K562 (cell line): ENCODE data around the gene SIGMAR1. TPM values are rescaled to one million over a fixed set of nuclear protein-coding genes. Genes with fewer than 3 reads are reported as not detected.

Source experiments
- ATAC-seq: fragments of 200-7000 bp; cut with Tn5 transposase; 3 replicates; pipeline ENCODE4 v1.9.1; 2020; ENCODE audit warnings: moderate library complexity
- BruUV-seq: library from RNA; stranded (reverse); fragments of 400-500 nt; replicated peaks from 2 replicates; lab custom pipeline; 2021; lab: Mats Ljungman, UMichigan
- CTCF ChIA-PET: fragments of 300-600 bp; formaldehyde crosslinking; extraction: SDS; loops from one replicate; lab custom pipeline; 2021; ENCODE audit warnings: low intra/inter-chr PET ratio; lab: Yijun Ruan, JAX
- POLR2A ChIA-PET: fragments of 300-600, 350-650 bp; sonication (Branson Sonifier 250); formaldehyde crosslinking; extraction: SDS; loops from one replicate; lab custom pipeline; 2021; ENCODE audit warnings: antibody characterized with exemption, inconsistent platforms; lab: Yijun Ruan, JAX
- DNase-seq, 4 experiments: peaks; one replicate each; pipeline versions ENCODE4 v3.0.0 to v3.0.0-alpha.2; 2011 to 2018; ENCODE audit warnings: low spot score in 3 of 4, mixed read lengths in 3 of 4; ENCODE audit errors: extremely low read depth in 1 of 4
- FAIRE-seq: peaks from 2 replicates; lab custom pipeline; 2011; peaks lifted over from hg19 to GRCh38; lab: Jason Lieb, UNC
- H2AFZ ChIP-seq: 2 replicates; pipeline ENCODE4 v1.6.0; 2011; ENCODE audit warnings: low read depth, low read length, control low read depth, inconsistent platforms
- H3K27ac ChIP-seq: fragments of 200-600 bp; 3 replicates; pipeline ENCODE4 v1.8.0; 2011; ENCODE audit warnings: low read depth, mild to moderate bottlenecking, control low read depth, inconsistent platforms, low read length, moderate library complexity, mixed read lengths; ENCODE audit errors: extremely low read depth
- H3K27me3 ChIP-seq, 2 experiments: fragments of 300-600 bp in 1 of 2; 2 replicates in 1 of 2; 3 replicates in 1 of 2; pipeline versions ENCODE4 v1.6.0 to v1.8.0; 2011; ENCODE audit warnings: inconsistent platforms in 2 of 2, low read length in 2 of 2, mild to moderate bottlenecking in 1 of 2, mixed read lengths in 1 of 2, moderate library complexity in 1 of 2; ENCODE audit not compliant: control insufficient read depth in 2 of 2, insufficient read depth in 2 of 2
- H3K36me3 ChIP-seq: fragments of 300-600 bp; 3 replicates; pipeline ENCODE4 v1.8.0; 2011; ENCODE audit warnings: mild to moderate bottlenecking, low read length, inconsistent platforms; ENCODE audit not compliant: control insufficient read depth, insufficient read depth
- H3K4me1 ChIP-seq, 2 experiments: fragments of 200-600 bp in 1 of 2; replicated peaks in 1 of 2; 2 replicates in 1 of 2; 3 replicates in 1 of 2; pipeline versions ENCODE4 v1.5.1 to v1.8.0; 2011; ENCODE audit warnings: inconsistent platforms in 2 of 2, low read length in 2 of 2, mild to moderate bottlenecking in 1 of 2, mixed read lengths in 1 of 2, moderate library complexity in 1 of 2; ENCODE audit not compliant: control insufficient read depth in 2 of 2, insufficient read depth in 2 of 2
- H3K4me2 ChIP-seq: 2 replicates; pipeline ENCODE4 v1.6.1; 2011; ENCODE audit warnings: low read length, control low read depth, inconsistent platforms, mixed read lengths; ENCODE audit not compliant: insufficient read depth
- H3K4me3 ChIP-seq: fragments of 200-600 bp; sonication (generic), shearing (Covaris generic); 2 replicates; pipeline ENCODE4 v1.5.1; 2016; ENCODE audit warnings: control low read depth, inconsistent platforms
- H3K79me2 ChIP-seq: fragments of 200-600 bp; 3 replicates; pipeline ENCODE4 v1.8.0; 2011; ENCODE audit warnings: low read length, inconsistent platforms; ENCODE audit not compliant: control insufficient read depth, insufficient read depth
- H3K9ac ChIP-seq, 2 experiments: 2 replicates each; pipeline versions ENCODE4 v1.6.0 to v1.6.1; 2011; ENCODE audit warnings: low read depth in 2 of 2, low read length in 2 of 2, control low read depth in 1 of 2, inconsistent platforms in 1 of 2, mild to moderate bottlenecking in 1 of 2, mixed read lengths in 1 of 2; ENCODE audit not compliant: insufficient read depth in 1 of 2
- H3K9me1 ChIP-seq: one replicate; pipeline ENCODE4 v1.6.0; 2011; ENCODE audit warnings: inconsistent platforms, mild to moderate bottlenecking, low read length, moderate library complexity; ENCODE audit not compliant: control insufficient read depth, insufficient read depth
- H3K9me3 ChIP-seq: replicated peaks from 2 replicates; pipeline ENCODE4 v1.5.1; 2011; ENCODE audit warnings: low read depth, low read length, inconsistent platforms; ENCODE audit not compliant: control insufficient read depth, insufficient read depth
- H4K20me1 ChIP-seq: replicated peaks from 2 replicates; pipeline ENCODE4 v1.6.1; 2011; ENCODE audit warnings: low read length, inconsistent platforms, mixed read lengths; ENCODE audit not compliant: control insufficient read depth, insufficient read depth
- BCOR ChIP-seq: fragments of 450-650 bp; IDR thresholded peaks from 2 replicates; pipeline ENCODE4 v1.6.1; 2016
- MYC ChIP-seq, 2 experiments: fragments of 250-450 bp in 1 of 2; sonication (Bioruptor Pico) in 1 of 2; IDR thresholded peaks; 2 replicates each; pipeline versions ENCODE4 v1.5.1 to v1.6.1; 2012 to 2021; ENCODE audit warnings: low read depth in 2 of 2, borderline replicate concordance in 1 of 2, improper control_type of control experiment in 1 of 2, low read length in 1 of 2, mild to moderate bottlenecking in 1 of 2, moderate library complexity in 1 of 2
- RAD21 ChIP-seq, 2 experiments: fragments of 250-450 bp in 1 of 2; fragments of 450-650 bp in 1 of 2; sonication (Bioruptor Pico) in 1 of 2; formaldehyde crosslinking in 1 of 2; IDR thresholded peaks in 1 of 2; conservative IDR thresholded peaks in 1 of 2; 2 replicates each; pipeline versions ENCODE4 v1.4.0 to v1.8.0; 2020 to 2022; ENCODE audit warnings: mild to moderate bottlenecking in 2 of 2, moderate library complexity in 1 of 2
- ZNF121 ChIP-seq: sonication (generic); formaldehyde crosslinking; conservative IDR thresholded peaks from 2 replicates; pipeline ENCODE4 v1.8.0; 2022; ENCODE audit warnings: missing genetic modification reagents
- WGBS: fragments of 100-300 bp; shearing (Covaris generic); methylation state at CpG from one replicate; pipeline ENCODE4 v1.1.6; 2016; ENCODE audit warnings: low coverage, mixed read lengths; ENCODE audit not compliant: insufficient coverage; ENCODE audit errors: missing lambda C conversion rate; 5-methylcytosine and 5-hydroxymethylcytosine counted together
- in situ Hi-C: fragments of 300-500 bp; cut with MboI; formaldehyde crosslinking; loops from 4 replicates; pipeline ENCODE4 v1.15.0; 2018; ENCODE audit warnings: inconsistent platforms, mixed read lengths
- intact Hi-C: fragments of 100-400 bp; cut with micrococcal nuclease; formaldehyde crosslinking; loops from 2 replicates; pipeline ENCODE4 v1.14.2; 2022
- polyA plus RNA-seq, 8 experiments: library from polyadenylated mRNA; depleted of rRNA in 4 of 8; stranded (reverse) in 5 of 8; unstranded in 3 of 8; fragments of >200 nt; fragmentation: Nextera tagmentation in 2 of 8; fragmentation: Illumina TruSeq in 1 of 8; extraction: Ambion mirVana in 2 of 8; extraction: Trizol in 1 of 8; gene quantifications; 2 replicates each; pipeline versions ENCODE4 v1.2.1 to v1.2.3, GENCODE V29; 2011 to 2014; ENCODE audit warnings: inconsistent platforms in 1 of 8, missing spikeins in 1 of 8
- total RNA-seq, 7 experiments: library from RNA; depleted of rRNA in 6 of 7; stranded (reverse); fragments of >200 nt in 6 of 7; fragmentation: Illumina TruSeq in 2 of 7; extraction: Trizol in 2 of 7; gene quantifications; 2 replicates each; pipeline versions ENCODE4 v1.2.1 to v1.2.3, GENCODE V29; 2011 to 2021; ENCODE audit warnings: low replicate concordance in 1 of 7
- TF ChIP-seq, protein P1 (sequence below): fragments of 450-650 bp; conservative IDR thresholded peaks from 2 replicates; pipeline ENCODE4 v1.6.1; 2016; ENCODE audit warnings: missing genetic modification characterization, low read depth, mild to moderate bottlenecking, control low read depth, missing compliant biosample characterization
- TF ChIP-seq, protein P2 (sequence below): fragments of 200-800 bp; sonication (Bioruptor generic); IDR thresholded peaks from 2 replicates; pipeline ENCODE4 v1.6.1; 2017; ENCODE audit warnings: missing genetic modification characterization, missing compliant biosample characterization
- TF ChIP-seq, protein P3 (sequence below), 2 experiments: fragments of 450-650 bp; formaldehyde crosslinking in 1 of 2; IDR thresholded peaks; 2 replicates each; pipeline versions ENCODE4 v1.4.0 to v1.6.1; 2014 to 2020; ENCODE audit warnings: mild to moderate bottlenecking in 2 of 2, borderline replicate concordance in 1 of 2, low read depth in 1 of 2

The SIGMAR1 gene
- total and polyA plus RNA-seq, 9 of the 15 experiments (the other 6 are each of a cell fraction or from before 2014, with no cell fraction given) = 6.9 to 80.0 (median 35.2) TPM

DNA sequence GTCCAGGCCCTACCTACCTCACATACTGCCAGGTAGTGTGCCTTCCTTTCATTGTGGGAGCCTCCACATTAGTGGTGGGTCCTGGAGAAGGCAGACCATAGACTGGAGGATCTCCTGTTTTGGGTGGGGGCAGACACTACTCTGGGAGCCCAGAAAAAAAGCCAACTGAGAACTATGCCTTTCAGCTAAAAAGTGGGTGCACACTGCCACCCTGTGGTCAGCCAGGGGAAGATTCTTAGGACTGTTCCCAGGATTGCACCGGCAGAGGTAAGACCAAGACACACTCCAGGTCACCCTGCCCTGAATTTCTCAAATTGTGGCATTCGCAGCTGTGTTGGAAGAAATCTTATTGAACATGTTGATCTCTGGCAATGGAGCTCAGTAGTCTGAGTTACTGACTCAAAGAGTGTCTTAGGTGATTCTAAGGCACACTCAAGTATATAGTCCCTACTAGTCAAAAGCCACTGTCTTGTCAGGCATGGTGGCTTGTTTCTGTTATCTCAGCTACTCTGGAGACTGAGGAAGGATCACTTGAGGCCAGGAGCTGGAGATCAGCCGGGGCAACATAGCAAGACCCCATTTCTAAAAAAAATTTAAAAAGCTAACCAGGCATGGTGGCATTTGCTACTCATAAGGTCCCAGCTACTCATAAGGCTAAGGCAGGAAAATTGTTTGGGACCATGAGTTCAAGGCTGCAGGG, 3.6 kb downstream of the SIGMAR1 start:
- H3K4me2 ChIP-seq = no peak overlapping the region
- TF ChIP-seq, protein P1, sequence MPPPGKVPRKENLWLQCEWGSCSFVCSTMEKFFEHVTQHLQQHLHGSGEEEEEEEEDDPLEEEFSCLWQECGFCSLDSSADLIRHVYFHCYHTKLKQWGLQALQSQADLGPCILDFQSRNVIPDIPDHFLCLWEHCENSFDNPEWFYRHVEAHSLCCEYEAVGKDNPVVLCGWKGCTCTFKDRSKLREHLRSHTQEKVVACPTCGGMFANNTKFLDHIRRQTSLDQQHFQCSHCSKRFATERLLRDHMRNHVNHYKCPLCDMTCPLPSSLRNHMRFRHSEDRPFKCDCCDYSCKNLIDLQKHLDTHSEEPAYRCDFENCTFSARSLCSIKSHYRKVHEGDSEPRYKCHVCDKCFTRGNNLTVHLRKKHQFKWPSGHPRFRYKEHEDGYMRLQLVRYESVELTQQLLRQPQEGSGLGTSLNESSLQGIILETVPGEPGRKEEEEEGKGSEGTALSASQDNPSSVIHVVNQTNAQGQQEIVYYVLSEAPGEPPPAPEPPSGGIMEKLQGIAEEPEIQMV (tag) = no peak
- TF ChIP-seq, protein P2, sequence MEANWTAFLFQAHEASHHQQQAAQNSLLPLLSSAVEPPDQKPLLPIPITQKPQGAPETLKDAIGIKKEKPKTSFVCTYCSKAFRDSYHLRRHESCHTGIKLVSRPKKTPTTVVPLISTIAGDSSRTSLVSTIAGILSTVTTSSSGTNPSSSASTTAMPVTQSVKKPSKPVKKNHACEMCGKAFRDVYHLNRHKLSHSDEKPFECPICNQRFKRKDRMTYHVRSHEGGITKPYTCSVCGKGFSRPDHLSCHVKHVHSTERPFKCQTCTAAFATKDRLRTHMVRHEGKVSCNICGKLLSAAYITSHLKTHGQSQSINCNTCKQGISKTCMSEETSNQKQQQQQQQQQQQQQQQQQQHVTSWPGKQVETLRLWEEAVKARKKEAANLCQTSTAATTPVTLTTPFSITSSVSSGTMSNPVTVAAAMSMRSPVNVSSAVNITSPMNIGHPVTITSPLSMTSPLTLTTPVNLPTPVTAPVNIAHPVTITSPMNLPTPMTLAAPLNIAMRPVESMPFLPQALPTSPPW (CRISPR knock-in tag) = 0 out of 2 replicates have a peak, but pooled peaks have one; percentile 13
- TF ChIP-seq BCOR (0 out of 2 replicates have a peak, but pooled peaks have one; percentile 31), RAD21 (CRISPR knock-in tag; conservative IDR thresholded peaks at IDR 0.05 in 1 of 2, IDR thresholded peaks at IDR 0.05 in 1 of 2) (peak; percentile 47 to 72), MYC (IDR thresholded peaks at IDR 0.05; ENCODE audit: low read depth, low read length) (no peak), MYC (CRISPR knock-in tag; IDR thresholded peaks at IDR 0.05; ENCODE audit: borderline replicate concordance, low read depth) (no peak), ZNF121 (CRISPR knock-in tag) (peak; percentile 81)
- TF ChIP-seq, protein P3, sequence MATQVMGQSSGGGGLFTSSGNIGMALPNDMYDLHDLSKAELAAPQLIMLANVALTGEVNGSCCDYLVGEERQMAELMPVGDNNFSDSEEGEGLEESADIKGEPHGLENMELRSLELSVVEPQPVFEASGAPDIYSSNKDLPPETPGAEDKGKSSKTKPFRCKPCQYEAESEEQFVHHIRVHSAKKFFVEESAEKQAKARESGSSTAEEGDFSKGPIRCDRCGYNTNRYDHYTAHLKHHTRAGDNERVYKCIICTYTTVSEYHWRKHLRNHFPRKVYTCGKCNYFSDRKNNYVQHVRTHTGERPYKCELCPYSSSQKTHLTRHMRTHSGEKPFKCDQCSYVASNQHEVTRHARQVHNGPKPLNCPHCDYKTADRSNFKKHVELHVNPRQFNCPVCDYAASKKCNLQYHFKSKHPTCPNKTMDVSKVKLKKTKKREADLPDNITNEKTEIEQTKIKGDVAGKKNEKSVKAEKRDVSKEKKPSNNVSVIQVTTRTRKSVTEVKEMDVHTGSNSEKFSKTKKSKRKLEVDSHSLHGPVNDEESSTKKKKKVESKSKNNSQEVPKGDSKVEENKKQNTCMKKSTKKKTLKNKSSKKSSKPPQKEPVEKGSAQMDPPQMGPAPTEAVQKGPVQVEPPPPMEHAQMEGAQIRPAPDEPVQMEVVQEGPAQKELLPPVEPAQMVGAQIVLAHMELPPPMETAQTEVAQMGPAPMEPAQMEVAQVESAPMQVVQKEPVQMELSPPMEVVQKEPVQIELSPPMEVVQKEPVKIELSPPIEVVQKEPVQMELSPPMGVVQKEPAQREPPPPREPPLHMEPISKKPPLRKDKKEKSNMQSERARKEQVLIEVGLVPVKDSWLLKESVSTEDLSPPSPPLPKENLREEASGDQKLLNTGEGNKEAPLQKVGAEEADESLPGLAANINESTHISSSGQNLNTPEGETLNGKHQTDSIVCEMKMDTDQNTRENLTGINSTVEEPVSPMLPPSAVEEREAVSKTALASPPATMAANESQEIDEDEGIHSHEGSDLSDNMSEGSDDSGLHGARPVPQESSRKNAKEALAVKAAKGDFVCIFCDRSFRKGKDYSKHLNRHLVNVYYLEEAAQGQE (IDR thresholded peaks at IDR 0.05; ENCODE audit: borderline replicate concordance) = peak; percentile 47; the same call in 1 of the 2 replicates
- TF ChIP-seq, protein P3 (CRISPR knock-in tag; IDR thresholded peaks at IDR 0.05; ENCODE audit: low read depth) = no peak

More for the DNA sequence above, 3.6 kb downstream of the SIGMAR1 start:
- ChIA-PET POLR2A (interaction anchor here (0.6 to 1.2 kb wide), 5 partner anchors 15 to 230 kb away, joined by 3 read pairs; partner anchors contain the start of gene IL11RA), CTCF (interaction anchor here (1.2 to 1.5 kb wide), 3 partner anchors 21 to 302 kb away, joined by 3 to 11 read pairs (median 7); no protein-coding TSS in a partner anchor)
- peaks cover 5 to 27% of the 10 kb centered on the region in 2 experiments; a peak in 4 of 5 replicates for H3K4me1 ChIP-seq
- intact Hi-C loops (no loop called here), in situ Hi-C loops (no loop called here)
- no peaks in the 10 kb centered on the region for H3K9me3 ChIP-seq
- no peaks in the 10 kb centered on the region for H3K9me1 ChIP-seq
- H3K27ac ChIP-seq = no peak overlapping the region
- peaks cover 14% of the 10 kb centered on the region; the same call in 1 of the 3 replicates for H3K36me3 ChIP-seq
- peak; percentile 93 for FAIRE-seq
- no peak overlapping the region for H2AFZ ChIP-seq
- H3K27me3 ChIP-seq = peaks cover 4 to 17% of the 10 kb centered on the region in 2 experiments; a peak in 4 of 5 replicates
- peaks cover 18% of the 10 kb centered on the region for H3K79me2 ChIP-seq
- peak; percentile 57 to 75 (median 67) for DNase-seq
- 7% methylated on average over 3 of the region's 3 CpGs for WGBS
- no TSS peak for BruUV-seq
- H3K4me3 ChIP-seq = no peak overlapping the region
- ATAC-seq = peak; percentile 78
- H3K9ac ChIP-seq = no peak overlapping the region
- 0 out of 2 replicates have a peak, but pooled peaks cover 4% of the 10 kb centered on the region for H4K20me1 ChIP-seq
